HUDEP-2 (cell line): ENCODE data around the gene PHRF1.

Source experiments
- DNase-seq, 76 experiments: peaks; one replicate each; lab custom pipeline; 2025; ENCODE audit not compliant: unreplicated experiment in 76 of 76; lab: John Stamatoyannopoulos, UW

The PHRF1 gene

DNA sequence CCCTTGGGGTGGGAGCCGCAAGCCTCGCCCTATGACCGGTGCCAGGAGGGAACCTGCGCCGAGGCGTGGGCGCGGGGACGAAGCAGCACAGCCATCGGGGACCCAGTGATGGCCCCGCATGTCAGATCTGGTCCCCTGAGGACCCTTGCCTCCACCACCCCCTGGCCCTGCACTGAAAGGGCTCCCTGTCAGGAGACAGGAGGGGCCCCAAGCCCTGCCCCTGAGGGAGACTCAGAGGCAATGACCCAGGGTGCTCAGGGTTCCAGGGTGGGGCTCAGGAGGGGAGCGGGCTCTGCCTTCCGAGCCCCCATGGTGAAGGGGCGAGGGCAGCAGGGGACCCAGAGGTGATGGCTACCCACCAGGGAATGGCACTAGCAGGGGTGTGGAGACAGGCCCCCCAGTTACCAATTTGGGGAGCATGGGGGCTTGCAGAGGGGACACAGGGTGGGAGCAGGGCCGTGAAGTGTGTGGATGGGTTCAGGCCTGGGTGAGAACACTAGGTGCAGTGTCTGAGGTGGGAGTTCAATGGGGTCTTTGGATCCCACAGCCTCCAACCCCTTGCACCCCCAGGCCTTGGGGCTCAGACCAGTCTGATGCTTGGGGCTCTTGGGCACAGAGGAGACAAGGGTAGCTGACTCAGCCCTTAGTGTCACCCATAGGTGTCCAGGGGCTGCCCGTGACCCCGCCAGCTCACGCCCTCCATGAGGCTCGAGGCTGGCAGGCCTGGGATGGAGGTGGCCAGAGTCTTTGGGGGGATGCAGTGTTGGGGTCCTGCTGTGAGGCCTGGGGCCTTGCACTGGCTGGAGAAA is 38.4 kb upstream of the PHRF1 start:
- no peak for DNase-seq

- no peak for DNase-seq
These were observed 37.7 kb upstream of the PHRF1 start for GRCh38 chr11:538431-539051.

- no peak for DNase-seq
These were observed 36.2 kb upstream of the PHRF1 start for GRCh38 chr11:539971-540481.

- DNase-seq, result no peak
These were observed 35.5 kb upstream of the PHRF1 start for GRCh38 chr11:540583-541432.

DNA sequence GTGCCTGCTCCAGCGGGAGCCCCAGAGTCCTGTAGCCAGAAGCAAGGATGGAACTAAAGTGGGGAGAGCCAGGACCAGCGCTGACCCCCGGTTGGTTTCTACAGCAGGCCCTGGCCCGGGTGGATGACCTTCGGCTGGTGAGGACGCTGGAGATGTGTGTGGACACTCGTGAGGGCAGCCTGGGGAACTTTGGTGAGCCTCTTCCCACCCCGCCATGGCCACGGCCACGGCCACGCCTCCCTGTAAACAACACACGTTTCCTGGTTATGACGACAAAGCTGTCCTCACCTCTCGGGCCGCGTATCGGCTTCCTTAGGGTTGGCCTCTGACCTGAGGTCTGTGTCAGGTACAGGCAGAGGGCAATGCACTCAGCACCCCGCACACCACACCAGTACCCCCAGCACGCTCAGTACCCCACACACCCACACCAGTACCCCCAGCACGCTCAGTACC is 34.8 kb upstream of the PHRF1 start:
- no peak for DNase-seq

DNA sequence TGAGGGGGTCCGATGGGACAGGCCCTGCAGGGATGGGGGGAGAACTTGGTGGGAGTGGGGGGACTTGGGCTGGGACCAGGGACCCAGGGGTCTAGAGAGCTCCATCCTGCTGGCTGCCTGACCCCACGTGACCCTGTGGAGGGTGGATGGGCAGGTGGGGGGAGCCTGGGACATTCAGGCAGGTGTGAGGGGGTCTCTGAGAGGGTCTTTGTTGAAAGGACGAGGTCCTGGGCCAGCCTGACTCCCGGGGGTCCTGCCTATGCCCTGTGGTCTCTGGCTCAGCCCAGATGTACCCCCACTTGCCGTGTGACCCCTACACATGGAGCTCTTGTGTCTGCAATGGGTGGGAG is 31.5 kb upstream of the PHRF1 start:
- no peak for DNase-seq

DNA sequence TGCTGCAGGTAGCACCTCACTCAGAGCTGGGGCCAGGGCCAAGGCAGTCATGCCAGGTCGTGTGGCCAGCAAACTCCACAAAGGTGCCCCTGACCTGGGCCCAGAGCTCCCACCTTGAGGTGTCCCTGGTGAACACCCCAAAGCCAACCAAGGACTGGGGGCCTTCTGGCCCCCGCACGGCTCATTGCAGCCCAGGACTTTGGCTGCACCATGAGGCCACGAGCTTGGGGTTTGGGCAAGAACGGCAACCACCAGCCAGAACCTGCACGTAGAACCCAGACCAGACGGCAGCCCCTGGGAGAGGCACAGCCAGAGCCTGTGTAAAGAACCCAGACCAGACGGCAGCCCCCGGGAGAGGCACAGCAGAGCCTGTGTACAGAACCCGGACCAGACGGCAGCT is 31.1 kb upstream of the PHRF1 start:
- no peak for DNase-seq

- DNase-seq, result no peak
These were observed 27.3 kb upstream of the PHRF1 start for GRCh38 chr11:548700-549603.

DNA sequence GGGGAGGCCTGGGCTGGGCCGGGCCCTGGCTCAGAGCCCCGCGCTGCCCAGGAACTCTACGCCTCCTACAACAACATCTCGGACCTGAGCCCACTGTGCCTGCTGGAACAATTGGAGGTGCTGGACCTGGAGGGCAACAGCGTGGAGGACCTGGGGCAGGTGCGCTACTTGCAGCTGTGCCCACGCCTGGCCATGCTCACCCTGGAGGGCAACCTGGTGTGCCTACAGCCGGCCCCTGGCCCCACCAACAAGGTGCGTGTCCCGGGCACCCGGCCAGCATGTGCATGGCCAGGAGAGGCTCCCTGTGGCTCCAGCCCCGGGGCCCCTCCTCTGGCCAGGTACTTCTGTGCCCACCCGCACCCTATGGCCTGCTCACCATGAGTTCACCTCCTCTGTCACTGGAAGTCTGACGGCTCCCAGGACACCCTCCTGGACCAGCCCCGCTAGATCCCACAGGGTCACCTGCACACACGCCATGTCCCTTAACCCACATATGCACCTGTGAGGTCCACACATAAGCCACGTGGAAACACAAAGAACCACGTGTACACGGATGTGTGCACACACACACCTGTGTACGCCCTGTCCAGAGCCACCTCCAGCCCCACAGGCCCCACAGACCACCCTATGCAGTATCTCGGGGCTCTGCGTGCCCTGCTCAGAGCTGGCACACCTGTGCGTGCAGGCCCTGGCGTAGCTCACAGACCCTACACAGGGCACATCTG is 26.1 kb upstream of the PHRF1 start:
- DNase-seq, result no peak

- DNase-seq, result no peak
These were observed 25.6 kb upstream of the PHRF1 start for GRCh38 chr11:550746-551085.

DNA sequence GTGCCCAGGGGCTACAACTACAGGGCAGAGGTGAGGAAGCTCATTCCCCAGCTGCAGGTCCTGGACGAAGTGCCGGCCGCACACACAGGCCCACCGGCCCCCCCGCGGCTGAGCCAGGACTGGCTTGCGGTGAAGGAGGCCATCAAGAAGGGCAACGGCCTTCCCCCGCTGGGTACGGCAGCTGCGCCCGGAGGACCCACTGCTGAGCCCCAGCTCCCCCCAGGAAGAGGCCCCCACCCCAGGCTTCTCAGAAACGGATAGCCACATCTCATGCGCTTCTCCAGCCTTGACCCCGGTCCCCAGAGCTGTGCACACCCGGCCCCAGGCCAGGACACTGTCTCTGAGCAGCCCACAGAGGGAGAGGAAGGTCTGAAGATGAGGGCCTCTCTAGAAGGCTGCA is 25.1 kb upstream of the PHRF1 start:
- DNase-seq, result no peak

GRCh38 chr11:551596-551995 is 24.7 kb upstream of the PHRF1 start:
- DNase-seq, result no peak

DNA sequence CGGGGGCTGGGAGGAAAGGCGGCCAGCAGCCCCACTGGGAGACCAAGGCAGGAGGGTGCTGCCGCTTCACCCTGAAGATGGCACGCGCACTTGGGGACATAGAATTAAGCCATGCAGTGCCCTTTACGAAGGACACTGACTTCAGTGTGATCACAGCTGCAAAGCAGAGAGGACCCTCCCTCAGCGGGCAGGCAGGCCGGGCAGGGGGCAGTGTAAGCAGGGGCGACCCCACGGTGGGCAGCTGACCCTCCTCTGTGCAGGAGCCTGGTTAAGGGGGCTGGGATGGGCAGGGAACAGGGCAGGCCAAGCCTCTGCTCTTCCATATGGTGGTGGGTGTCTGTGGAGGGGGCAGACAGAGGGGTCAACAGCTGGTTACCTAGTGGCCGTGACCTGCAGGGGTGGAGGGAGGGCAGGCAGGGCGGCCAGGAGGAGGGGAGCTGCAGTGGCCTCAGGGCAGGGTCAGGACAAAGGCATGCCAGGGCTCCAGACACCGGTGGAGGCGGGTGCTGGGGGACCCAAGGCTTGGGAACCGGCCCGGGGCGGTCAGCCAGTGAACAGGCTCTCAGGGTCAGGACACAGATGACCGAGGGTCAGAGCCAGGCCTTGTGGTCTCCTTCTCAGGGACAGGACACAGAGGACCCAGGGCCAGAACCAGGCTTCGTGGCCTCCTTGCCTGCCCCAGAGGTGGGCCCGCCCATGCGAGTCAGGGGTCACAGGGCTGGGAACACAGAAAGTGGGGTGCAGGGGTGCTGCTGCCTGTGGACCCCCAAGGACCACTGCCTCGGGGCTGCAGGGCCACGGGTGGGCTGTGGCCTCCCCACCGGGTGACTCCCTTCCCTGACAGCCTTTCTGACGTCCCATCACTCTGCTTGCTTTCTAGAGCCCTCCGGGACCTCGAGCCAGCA is 22.9 kb upstream of the PHRF1 start:
- no peak for DNase-seq

GRCh38 chr11:553988-554340 is 22.3 kb upstream of the PHRF1 start:
- DNase-seq, result no peak

GRCh38 chr11:554428-555226 is 21.6 kb upstream of the PHRF1 start:
- peak in 28 of 76 experiments; percentile 14 to 45 (median 30) for DNase-seq

GRCh38 chr11:555227-555779 is 21.0 kb upstream of the PHRF1 start:
- DNase-seq, result no peak

DNA sequence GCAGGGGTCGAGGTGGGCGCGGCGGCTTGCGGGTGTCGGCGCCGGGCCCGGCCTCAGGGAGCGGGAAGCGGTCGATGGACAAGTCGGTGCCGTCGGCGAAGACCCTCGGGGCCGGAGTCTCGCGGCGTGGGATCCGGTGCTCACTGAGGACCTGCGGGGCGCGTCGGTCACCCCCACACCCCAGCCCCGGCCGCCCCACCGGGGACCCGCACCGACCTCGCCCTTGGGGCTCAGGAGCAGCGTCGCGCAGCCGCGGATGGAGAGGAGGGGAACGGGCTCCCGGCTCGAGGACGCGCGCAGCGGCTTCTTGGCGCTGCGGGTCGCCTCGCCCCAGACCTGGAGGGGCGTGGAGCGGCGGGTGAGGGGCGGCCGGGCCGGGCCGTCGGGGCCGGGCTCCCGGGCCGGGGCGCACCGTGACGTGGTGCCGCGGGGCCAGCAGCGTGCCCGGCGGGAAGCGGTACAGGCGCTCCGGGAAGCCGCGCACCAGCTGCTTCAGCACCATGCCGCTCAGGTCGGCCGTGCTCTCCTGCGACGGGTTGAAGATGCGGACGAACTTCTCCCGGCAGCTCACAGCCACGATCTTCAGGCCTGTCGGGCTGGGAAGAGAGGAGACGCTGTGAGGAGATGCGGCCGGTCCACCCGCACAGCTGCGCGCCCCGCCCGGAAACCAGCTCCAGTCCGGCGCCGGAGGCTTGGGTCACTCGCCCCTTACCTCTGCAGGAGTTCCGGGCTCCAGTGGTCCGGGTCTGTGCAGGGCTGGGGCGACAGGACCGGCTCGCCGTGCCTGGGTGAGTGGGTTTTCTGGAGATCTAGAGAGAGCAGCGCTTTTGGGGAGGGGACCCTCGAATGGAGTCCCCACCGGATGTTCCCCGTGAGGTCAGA is 20.2 kb upstream of the PHRF1 start:
- peak in 5 of 76 experiments; percentile 12 to 30 (median 20) for DNase-seq
